ENCODE results near the gene CDX1.

The CDX1 gene

GRCh38 chr5:150146235-150146634 is 20.3 kb upstream of the CDX1 start:
- DNase-seq: no peak
- Histone ChIP-seq H3K36me3 (replicated peaks) (peaks cover 22% of the 10 kb centered on the region), H3K27ac (peak overlapping the region; percentile 4), H3K27me3 (replicated peaks) (no peaks in the 10 kb centered on the region), H3K4me3 (ENCODE audit: low read depth, low read length) (no peak overlapping the region)
- in situ Hi-C loops (cut with HindIII; ENCODE audit: low pct_ligation_motif_present, low sequenced_read_pairs): no loop called here
- TF ChIP-seq CTCF (IDR thresholded peaks at IDR 0.05; ENCODE audit: low read depth, low read length, missing control alignments): no peak

- Histone ChIP-seq H3K27ac (no peak overlapping the region), H3K36me3 (replicated peaks) (peaks cover 19% of the 10 kb centered on the region), H3K27me3 (replicated peaks) (no peaks in the 10 kb centered on the region), H3K4me3 (ENCODE audit: low read depth, low read length) (no peak overlapping the region)
- DNase-seq: no peak
- no peak for TF ChIP-seq CTCF (IDR thresholded peaks at IDR 0.05; ENCODE audit: low read depth, low read length, missing control alignments)
- in situ Hi-C loops (cut with HindIII; ENCODE audit: low pct_ligation_motif_present, low sequenced_read_pairs): no loop called here
Observed at GRCh38 chr5:150146862-150147601, 19.5 kb upstream of the CDX1 start.

- in situ Hi-C loops (cut with HindIII; ENCODE audit: low pct_ligation_motif_present, low sequenced_read_pairs): no loop called here
Observed at GRCh38 chr5:150147670-150148069, 18.9 kb upstream of the CDX1 start.

GRCh38 chr5:150148117-150148927 is 18.3 kb upstream of the CDX1 start:
- in situ Hi-C loops (cut with HindIII; ENCODE audit: low pct_ligation_motif_present, low sequenced_read_pairs): no loop called here
- no peak for TF ChIP-seq CTCF (IDR thresholded peaks at IDR 0.05; ENCODE audit: low read depth, low read length, missing control alignments)
- no peaks in the 10 kb centered on the region for H3K27me3 ChIP-seq (replicated peaks)
- H3K4me3 ChIP-seq (ENCODE audit: low read depth, low read length): no peak overlapping the region
- H3K36me3 ChIP-seq (replicated peaks): peaks cover 28% of the 10 kb centered on the region
- DNase-seq: no peak
- peak overlapping the region; percentile 15 for H3K27ac ChIP-seq

More at GRCh38 chr5:150147670-150148069, 18.9 kb upstream of the CDX1 start:
- no peak for TF ChIP-seq CTCF (IDR thresholded peaks at IDR 0.05; ENCODE audit: low read depth, low read length, missing control alignments)
- H3K36me3 ChIP-seq (replicated peaks): peaks cover 21% of the 10 kb centered on the region
- H3K27ac ChIP-seq: no peak overlapping the region
- H3K4me3 ChIP-seq (ENCODE audit: low read depth, low read length): no peak overlapping the region
- DNase-seq: no peak
- H3K27me3 ChIP-seq (replicated peaks): no peaks in the 10 kb centered on the region

GRCh38 chr5:150149618-150150017 is 17.0 kb upstream of the CDX1 start:
- TF ChIP-seq CTCF (IDR thresholded peaks at IDR 0.05; ENCODE audit: low read depth, low read length, missing control alignments): no peak
- H3K4me3 ChIP-seq (ENCODE audit: low read depth, low read length): no peak overlapping the region
- DNase-seq: no peak
- no peaks in the 10 kb centered on the region for H3K27me3 ChIP-seq (replicated peaks)
- no peak overlapping the region for H3K27ac ChIP-seq
- in situ Hi-C loops (cut with HindIII; ENCODE audit: low pct_ligation_motif_present, low sequenced_read_pairs): no loop called here
- H3K36me3 ChIP-seq (replicated peaks): peaks cover 32% of the 10 kb centered on the region

All from brain microvascular endothelial cell (primary cell).